ENCODE results near the gene ATP5MG.

Gene ATP5MG

DNA sequence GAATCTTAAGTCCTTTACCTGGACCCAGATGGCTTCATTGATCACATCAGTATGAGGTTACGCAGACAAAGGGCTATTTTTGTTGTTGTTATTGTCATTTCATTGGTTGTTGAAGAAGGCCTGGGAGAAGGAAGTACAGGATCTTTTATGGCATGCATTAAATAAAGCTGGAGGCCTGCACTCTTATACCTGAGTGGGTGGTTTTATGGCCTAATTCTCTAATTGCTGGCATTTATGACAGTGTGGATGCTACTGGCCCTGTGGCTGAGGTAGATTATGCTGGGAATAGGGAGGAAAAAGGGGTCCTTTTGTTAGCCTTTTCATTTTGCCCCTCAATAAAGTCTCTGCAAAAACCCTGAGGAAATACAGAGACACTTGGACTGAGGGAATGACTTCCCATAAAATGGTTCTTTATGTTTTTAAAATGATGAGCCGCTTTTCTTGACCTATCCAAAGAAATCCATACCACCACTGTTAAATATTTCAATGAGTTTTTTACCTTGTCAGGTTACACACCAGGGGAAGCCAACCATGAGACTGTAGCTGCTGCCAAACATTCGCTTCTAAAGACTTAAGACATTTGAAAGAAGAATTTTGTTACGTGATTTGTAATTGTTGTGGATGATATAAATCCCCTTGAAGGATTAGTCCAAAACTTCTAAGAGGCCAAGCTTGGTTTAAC is 41.6 kb downstream of the ATP5MG start:
- DNase-seq, result no peak

DNA sequence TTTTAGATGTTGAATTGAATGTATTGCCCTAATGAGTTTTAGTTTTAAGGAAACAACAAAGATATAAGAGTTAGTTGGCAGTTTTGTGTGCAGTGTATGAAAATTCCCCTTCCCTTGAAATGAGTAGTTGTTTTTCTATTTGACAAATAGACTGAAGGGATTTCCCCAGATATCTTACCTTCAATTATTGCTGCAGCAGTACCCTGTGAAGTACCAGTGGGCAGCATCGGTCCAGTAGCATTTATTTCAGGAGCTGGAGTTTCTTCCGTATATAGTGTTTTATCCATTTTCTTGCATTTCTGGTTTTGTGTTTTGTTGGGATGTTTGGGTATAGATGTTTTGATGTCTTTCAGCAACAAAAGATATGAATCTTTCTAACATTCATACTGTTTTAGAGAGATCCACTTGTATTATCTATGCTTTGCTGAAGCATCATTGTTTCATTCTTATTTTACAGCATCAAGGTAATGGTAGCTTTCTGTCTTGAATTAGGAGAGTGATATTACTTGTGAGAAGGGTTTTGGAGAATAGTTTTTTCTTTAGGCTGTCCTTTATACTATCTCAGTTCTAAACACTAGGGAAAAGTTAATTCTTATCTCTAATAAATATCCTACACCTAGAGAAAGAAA is 42.3 kb downstream of the ATP5MG start:
- no peak for DNase-seq

DNA sequence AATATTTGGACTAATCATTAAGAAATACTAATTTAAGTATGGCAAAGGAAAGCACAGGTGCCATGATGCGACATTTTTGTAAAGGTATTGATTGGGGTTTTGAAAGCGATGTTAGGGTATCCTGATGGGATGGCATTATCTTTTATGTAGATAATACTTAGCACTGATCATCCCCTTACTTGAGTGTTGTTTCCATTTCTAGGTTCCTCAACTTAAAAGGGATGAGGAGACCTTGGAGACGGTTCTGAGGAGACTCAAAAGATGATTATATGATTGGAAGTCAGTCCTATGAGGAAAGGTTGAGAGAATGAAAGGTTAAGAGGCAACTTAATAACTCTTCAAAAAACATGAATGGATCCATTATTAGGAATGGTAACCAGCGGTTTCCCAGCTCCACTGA is 46.0 kb downstream of the ATP5MG start:
- no peak for DNase-seq

DNA sequence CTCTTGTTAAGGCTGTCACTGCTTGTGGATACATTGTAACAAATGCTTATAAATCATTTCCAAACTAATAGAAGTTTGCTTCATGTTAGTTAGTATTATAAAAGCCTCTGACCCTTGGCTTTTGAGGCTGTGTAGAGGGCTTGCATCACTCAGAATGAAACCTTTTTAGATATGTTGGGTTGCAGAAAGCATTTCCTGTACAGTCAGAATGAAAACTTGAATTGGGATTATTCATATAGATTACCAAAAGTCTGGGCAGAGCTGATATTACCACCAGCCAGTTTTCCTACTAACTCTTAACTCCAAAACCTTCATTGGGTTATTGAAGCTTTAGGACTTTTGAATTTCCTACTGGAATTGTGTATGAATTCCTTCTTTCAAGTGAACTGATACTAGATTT is 46.9 kb downstream of the ATP5MG start:
- DNase-seq, result no peak

DNA sequence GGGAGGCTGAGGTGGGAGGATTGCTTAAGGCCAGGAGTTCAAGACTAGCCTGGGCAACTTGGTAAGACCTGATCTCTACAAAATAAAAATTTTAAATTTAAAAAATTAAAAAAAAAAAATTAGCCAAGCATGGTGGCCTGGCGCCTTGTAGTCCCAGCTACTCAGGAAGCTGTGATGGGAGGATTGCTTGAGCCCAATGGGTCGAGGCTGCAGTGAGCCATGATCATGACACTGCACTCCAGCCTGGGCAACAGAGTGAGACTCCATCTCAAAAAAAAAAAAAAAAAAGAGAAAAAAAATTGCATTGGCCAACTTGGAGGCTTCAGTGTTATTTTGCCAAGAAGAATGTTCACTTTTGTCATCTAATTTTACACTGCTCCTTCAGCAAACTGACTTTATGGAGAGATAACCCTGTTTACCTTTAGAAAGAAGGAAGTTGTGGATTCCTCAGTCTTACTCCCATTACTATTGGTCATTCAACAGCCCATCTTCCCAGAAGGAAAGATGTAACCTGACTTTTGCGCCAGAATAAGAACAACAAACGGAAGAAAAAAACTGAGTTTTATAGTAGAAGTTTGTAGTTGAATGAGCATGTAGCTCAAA is 48.0 kb downstream of the ATP5MG start:
- no peak for DNase-seq

DNA sequence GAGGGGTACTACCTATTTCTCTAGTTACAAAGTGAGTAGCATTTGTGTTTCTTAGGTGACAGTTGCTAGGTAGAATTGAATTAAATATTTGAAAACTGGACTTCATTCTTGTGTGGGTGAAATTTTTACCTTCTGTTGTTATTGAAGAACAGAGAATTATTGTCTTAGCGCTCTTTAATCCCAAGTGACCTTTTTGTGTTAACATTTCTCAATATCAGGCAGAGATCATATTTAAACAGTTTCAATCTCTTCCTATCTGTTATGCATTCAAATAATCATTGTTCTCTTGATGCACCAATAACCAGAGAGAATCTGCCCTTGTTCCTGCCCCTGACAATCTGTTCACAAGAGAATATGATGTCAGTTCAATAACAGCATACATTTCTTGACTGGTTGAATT is 49.0 kb downstream of the ATP5MG start:
- no peak for DNase-seq

Measured in GOT3 (cell line).